Activated CD8-positive, alpha-beta T cell treated with anti-CD3 and anti-CD28 coated beads for 36 hours (primary cell): ENCODE data around the gene RNASE4. TPM values are rescaled to one million over a fixed set of nuclear protein-coding genes. Genes with fewer than 3 reads are reported as not detected.

ENCODE experiments used
- ATAC-seq: fragments of 200-7000 bp; cut with Tn5 transposase; one replicate; pipeline ENCODE4 v1.10.0; 2021; ENCODE audit warnings: mild to moderate bottlenecking, moderate library complexity
- CTCF ChIA-PET: fragments of 350-600 bp; sonication (Branson Sonifier 250); formaldehyde crosslinking; loops from one replicate; lab custom pipeline; 2021; ENCODE audit warnings: antibody characterized with exemption; lab: Charles Lee
- POLR2A ChIA-PET: fragments of 350-600 bp; sonication (Branson Sonifier 250); formaldehyde crosslinking; loops from one replicate; lab custom pipeline; 2021; ENCODE audit warnings: antibody characterized with exemption; lab: Charles Lee
- DNase-seq: peaks from one replicate; pipeline ENCODE4 v3.0.0-alpha.2; 2020
- H3K27ac Mint-ChIP-seq: one replicate; pipeline ENCODE4 v1.8.0; 2021; ENCODE audit warnings: mild to moderate bottlenecking, mixed read lengths
- H3K27me3 Mint-ChIP-seq: one replicate; pipeline ENCODE4 v1.8.0; 2021; ENCODE audit warnings: mixed read lengths
- H3K36me3 Mint-ChIP-seq: one replicate; pipeline ENCODE4 v1.8.0; 2021; ENCODE audit warnings: low read depth, mixed read lengths
- H3K4me1 Mint-ChIP-seq: one replicate; pipeline ENCODE4 v1.8.0; 2021; ENCODE audit warnings: low read depth, mixed read lengths
- H3K4me3 Mint-ChIP-seq: one replicate; pipeline ENCODE4 v1.8.0; 2021; ENCODE audit warnings: mild to moderate bottlenecking, moderate library complexity, mixed read lengths
- H3K9me3 Mint-ChIP-seq: one replicate; pipeline ENCODE4 v1.8.0; 2021; ENCODE audit warnings: mixed read lengths
- CTCF ChIP-seq: fragments of 200-600 bp; IDR thresholded peaks from one replicate; pipeline ENCODE4 v1.8.0; 2022; ENCODE audit warnings: antibody characterized with exemption, mild to moderate bottlenecking
- intact Hi-C: fragments of 100-400 bp; cut with micrococcal nuclease; formaldehyde crosslinking; loops from one replicate; pipeline ENCODE4 v1.10.0; 2022
- total RNA-seq, 2 experiments: library from RNA; stranded (reverse); gene quantifications; one replicate each; pipeline ENCODE4 v1.2.3, GENCODE V29; 2021

Gene RNASE4
- total RNA-seq, 2 experiments from 2014 or later: 1.0 to 1.1 TPM

DNA sequence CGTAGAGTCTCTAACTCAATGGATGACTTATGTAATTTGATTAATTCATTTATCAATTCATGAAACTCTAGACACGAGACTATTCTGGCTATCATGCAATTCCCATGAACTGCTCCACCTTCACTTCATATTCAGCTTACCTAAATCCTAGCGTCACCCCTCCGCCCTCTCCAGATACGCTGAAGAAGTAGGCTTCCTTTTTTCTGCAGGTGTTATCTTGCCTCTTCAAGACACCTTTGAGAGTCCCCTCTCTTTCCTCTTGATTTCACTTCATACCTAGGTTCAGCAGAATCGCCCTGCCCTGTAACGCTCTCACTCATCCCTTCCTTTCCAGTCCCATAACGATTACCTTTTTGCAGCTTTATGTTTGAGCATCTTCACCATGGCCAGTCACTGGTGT lies 4.0 kb upstream of the RNASE4 start:
- TF ChIP-seq CTCF: no peak
- CTCF ChIA-PET: interaction anchor here (0.8 to 7.5 kb wide), 9 partner anchors 11 to 375 kb away, joined by 3 to 53 read pairs (median 38); partner anchors contain the start of gene TTC5
- H3K27me3 Mint-ChIP-seq: no peaks in the 10 kb centered on the region
- H3K27ac Mint-ChIP-seq: no peak overlapping the region
- ATAC-seq (no peak), DNase-seq (no peak)
- no peak overlapping the region for H3K4me3 Mint-ChIP-seq
- POLR2A ChIA-PET: interaction anchor here (1.0 to 2.1 kb wide), 3 partner anchors 12 to 337 kb away, joined by 3 to 16 read pairs (median 8); partner anchors contain the start of gene PARP2
- H3K4me1 Mint-ChIP-seq: peaks cover 31% of the 10 kb centered on the region
- no peaks in the 10 kb centered on the region for H3K36me3 Mint-ChIP-seq
- H3K9me3 Mint-ChIP-seq: no peaks in the 10 kb centered on the region
- intact Hi-C loops: loop anchor here (5.0 kb wide), 2 partner anchors 218 to 338 kb away; partner anchors contain the start of genes PARP2 and PIP4P1

- Mint-ChIP-seq H3K4me1 (peaks cover 26% of the 10 kb centered on the region), H3K27me3 (no peaks in the 10 kb centered on the region), H3K27ac (no peak overlapping the region), H3K4me3 (no peak overlapping the region), H3K36me3 (no peaks in the 10 kb centered on the region), H3K9me3 (no peaks in the 10 kb centered on the region)
- TF ChIP-seq CTCF: no peak
- ATAC-seq: peak; percentile 14
- ChIA-PET POLR2A (interaction anchor here (0.9 to 4.7 kb wide), 9 partner anchors 13 to 347 kb away, joined by 3 to 24 read pairs (median 4); partner anchors contain the start of genes CCNB1IP1 and PARP2), CTCF (interaction anchor here (0.9 to 7.5 kb wide), 14 partner anchors 11 to 375 kb away, joined by 3 to 53 read pairs (median 20); partner anchors contain the start of gene TTC5)
- DNase-seq: peak; percentile 66
- intact Hi-C loops: loop anchor here (5.0 kb wide), 2 partner anchors 219 to 339 kb away; partner anchors contain the start of genes PARP2 and PIP4P1
These were observed 3.5 kb upstream of the RNASE4 start for GRCh38 chr14:20680843-20681347.

DNA sequence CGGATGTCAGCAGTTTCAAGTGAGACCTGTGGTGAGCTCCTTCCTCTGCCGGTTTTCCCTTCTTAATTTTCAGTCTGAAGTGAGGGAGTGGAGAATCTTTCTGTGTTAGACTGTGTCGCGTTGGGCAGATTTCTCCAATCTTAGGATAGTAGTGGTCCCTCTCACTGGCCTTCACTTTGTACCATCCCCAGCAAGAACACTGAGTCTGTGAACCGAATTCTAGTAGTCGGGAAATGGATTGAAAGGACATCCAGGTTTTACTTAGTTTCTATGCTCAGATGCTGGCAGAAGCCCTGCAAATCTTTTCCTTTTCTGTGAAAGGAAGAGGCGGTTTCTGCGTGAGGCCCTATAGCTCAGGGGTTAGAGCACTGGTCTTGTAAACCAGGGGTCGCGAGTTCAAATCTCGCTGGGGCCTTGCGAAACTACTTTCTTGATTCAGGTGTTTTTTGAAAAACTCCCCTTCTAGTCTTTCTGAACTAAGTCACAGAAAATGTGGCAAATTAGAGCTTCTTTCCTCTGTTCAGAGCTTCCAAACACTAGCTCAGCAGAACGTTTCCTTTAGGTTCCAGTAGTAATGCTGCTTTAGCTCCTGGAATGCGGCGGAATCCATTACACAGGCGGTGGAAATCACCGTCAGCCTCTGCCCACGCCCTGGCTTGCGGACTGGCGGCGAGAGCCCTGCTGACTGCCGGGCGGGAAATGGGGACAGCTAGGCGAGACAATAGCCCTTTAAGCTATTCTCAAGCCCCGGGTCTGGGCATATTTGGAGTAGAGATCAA lies 2.8 kb upstream of the RNASE4 start:
- POLR2A ChIA-PET: interaction anchor here (0.6 to 4.7 kb wide), 16 partner anchors 13 to 454 kb away, joined by 3 to 24 read pairs (median 3); partner anchors contain the start of genes APEX1, CCNB1IP1, OSGEP and PARP2
- Mint-ChIP-seq H3K27me3 (no peaks in the 10 kb centered on the region), H3K4me1 (peaks cover 20% of the 10 kb centered on the region), H3K9me3 (no peaks in the 10 kb centered on the region), H3K27ac (no peak overlapping the region), H3K4me3 (no peak overlapping the region), H3K36me3 (no peaks in the 10 kb centered on the region)
- CTCF ChIA-PET: interaction anchor here (0.6 to 7.5 kb wide), 18 partner anchors 11 to 376 kb away, joined by 3 to 53 read pairs (median 8); partner anchors contain the start of genes PARP2 and TTC5
- DNase-seq (peak; percentile 95), ATAC-seq (peak; percentile 14)
- no peak for TF ChIP-seq CTCF
- intact Hi-C loops: loop anchor here (2.0 to 5.0 kb wide), 3 partner anchors 49 to 339 kb away; partner anchors contain the start of genes PARP2 and PIP4P1

DNA sequence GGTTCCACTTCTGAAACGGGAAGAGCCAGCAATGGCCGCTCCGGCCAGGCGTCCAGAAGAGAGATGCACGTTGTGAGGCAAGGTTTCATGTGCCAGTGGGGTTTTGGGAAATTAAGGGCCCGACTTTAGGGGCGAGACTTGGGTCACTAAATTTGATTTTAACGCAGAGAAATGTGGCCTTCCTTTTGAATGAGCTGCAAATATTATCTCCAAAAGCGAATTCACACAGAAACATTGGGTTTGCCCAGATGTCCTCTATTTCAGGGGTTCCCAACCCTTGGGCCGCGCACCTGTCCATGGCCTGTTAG lies 2.3 kb upstream of the RNASE4 start:
- ChIA-PET POLR2A (interaction anchor here (0.6 to 4.7 kb wide), 13 partner anchors 14 to 454 kb away, joined by 3 to 24 read pairs (median 3); partner anchors contain the start of genes APEX1, CCNB1IP1, OSGEP and PARP2), CTCF (interaction anchor here (0.8 to 7.5 kb wide), 14 partner anchors 10 to 355 kb away, joined by 3 to 53 read pairs (median 21); partner anchors contain the start of gene PARP2)
- no peak for TF ChIP-seq CTCF
- no peaks in the 10 kb centered on the region for H3K36me3 Mint-ChIP-seq
- peaks cover 19% of the 10 kb centered on the region for H3K4me1 Mint-ChIP-seq
- H3K27ac Mint-ChIP-seq: no peak overlapping the region
- H3K4me3 Mint-ChIP-seq: no peak overlapping the region
- intact Hi-C loops: loop anchor here (2.0 to 5.0 kb wide), 3 partner anchors 49 to 340 kb away; partner anchors contain the start of genes PARP2 and PIP4P1
- no peaks in the 10 kb centered on the region for H3K27me3 Mint-ChIP-seq
- ATAC-seq (no peak), DNase-seq (no peak)
- no peaks in the 10 kb centered on the region for H3K9me3 Mint-ChIP-seq
